KBM-7 (cell line): ENCODE data around the gene C11orf21.

Experiments
- DNase-seq: peaks from one replicate; pipeline ENCODE4 v3.0.0-alpha.2; 2015
- in situ Hi-C: fragments of 300-500 bp; cut with MboI; formaldehyde crosslinking; loops from 2 replicates; pipeline ENCODE4 v1.14.3; 2020; ENCODE audit warnings: low sequenced_read_pairs, low pct_unique_long_range_greater_than_20kb, mixed read lengths

C11orf21 gene

GRCh38 chr11:2276280-2277007 is 25.3 kb downstream of the C11orf21 start:
- DNase-seq: no peak
- in situ Hi-C loops: no loop called here

- no peak for DNase-seq
- in situ Hi-C loops: no loop called here
Measured at GRCh38 chr11:2275334-2276279, 26.1 kb downstream of the C11orf21 start.

- DNase-seq: no peak
- in situ Hi-C loops: no loop called here
Measured at GRCh38 chr11:2273771-2274170, 27.9 kb downstream of the C11orf21 start.

DNA sequence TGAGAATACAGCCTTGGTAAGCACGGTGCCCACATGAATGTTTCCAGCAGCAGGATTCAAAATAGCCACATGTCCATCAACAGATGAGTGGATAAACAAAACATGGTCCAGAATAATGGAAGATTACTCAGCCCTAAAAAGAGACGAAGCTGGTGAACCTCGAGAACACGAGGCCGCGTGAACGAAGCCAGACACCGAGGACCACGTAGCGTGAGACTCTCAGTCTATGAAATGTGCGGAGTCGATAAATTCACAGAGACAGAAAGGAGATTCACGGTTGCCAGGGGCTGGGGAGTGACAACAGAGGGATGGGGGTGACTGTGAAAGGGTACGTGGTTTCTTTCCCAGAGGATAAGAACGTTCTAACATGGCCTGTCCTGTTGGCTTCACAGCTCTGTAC is 28.4 kb downstream of the C11orf21 start:
- no peak for DNase-seq
- in situ Hi-C loops: no loop called here

DNA sequence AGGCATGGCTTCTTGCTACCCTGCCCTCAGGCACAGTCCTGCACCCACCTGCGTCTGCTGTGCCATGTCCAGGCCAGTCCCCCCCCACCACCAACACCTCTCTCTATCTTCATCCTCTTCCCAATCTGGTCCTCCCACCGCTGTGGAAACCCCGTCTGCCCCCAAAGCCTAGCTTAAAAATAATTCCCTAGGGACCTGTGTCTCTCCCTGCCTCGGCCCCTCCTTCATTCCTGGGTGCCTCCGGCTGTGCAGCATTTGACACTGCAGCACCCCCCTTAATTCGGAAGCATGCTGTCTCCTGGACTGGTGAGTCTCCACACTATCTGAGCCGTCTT is 28.8 kb downstream of the C11orf21 start:
- in situ Hi-C loops: no loop called here
- no peak for DNase-seq

- in situ Hi-C loops: no loop called here
Measured at GRCh38 chr11:2272228-2272945, 29.3 kb downstream of the C11orf21 start.

DNA sequence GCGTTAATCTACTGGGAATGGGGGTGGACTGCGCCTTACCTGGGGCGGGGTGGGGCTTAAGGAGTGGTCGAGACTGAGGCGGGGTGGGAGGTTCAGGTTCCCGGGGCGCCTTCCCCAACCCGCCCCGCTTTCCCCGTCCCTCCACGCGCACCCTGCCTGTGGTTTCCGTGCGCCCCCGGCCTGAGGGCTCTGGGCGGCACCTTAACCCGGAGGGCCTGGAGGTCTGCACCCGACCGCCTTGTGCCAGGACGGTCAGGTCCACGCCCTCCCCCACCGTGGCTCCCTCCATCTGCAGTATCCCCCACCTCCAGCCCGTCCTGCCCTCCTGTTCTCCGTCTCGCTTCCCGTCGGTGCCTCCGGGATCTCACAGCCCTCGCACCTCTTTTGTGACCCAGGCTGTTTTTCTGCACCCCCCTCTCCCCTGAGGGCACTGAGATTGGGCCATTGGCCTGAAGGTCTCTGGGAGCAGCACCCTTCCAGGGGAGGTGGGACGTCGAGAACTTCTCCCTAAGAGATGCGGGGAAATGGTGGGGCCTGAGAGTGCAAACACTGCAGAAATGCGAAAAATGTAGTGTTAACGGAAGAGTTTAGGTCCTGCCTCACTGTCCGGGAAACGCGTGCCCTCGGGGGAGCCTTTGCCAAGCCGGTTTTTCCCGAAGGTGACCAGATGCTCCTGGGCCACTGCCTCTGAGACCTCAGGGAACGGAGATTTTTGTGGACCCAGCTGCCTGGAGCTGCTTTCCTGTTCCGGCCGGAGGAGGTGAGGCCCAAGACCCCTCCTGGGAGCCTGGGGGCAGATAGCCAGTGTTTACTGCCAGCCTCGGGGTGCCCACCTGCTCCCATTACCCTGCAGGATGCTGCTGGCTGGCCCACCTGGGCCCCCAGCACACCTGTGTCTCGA is 30.1 kb downstream of the C11orf21 start:
- DNase-seq: no peak
- in situ Hi-C loops: no loop called here

More at GRCh38 chr11:2272228-2272945, 29.3 kb downstream of the C11orf21 start:
- DNase-seq: no peak

- in situ Hi-C loops: no loop called here
- DNase-seq: no peak
Measured at GRCh38 chr11:2271077-2271326, 30.7 kb downstream of the C11orf21 start.

DNA sequence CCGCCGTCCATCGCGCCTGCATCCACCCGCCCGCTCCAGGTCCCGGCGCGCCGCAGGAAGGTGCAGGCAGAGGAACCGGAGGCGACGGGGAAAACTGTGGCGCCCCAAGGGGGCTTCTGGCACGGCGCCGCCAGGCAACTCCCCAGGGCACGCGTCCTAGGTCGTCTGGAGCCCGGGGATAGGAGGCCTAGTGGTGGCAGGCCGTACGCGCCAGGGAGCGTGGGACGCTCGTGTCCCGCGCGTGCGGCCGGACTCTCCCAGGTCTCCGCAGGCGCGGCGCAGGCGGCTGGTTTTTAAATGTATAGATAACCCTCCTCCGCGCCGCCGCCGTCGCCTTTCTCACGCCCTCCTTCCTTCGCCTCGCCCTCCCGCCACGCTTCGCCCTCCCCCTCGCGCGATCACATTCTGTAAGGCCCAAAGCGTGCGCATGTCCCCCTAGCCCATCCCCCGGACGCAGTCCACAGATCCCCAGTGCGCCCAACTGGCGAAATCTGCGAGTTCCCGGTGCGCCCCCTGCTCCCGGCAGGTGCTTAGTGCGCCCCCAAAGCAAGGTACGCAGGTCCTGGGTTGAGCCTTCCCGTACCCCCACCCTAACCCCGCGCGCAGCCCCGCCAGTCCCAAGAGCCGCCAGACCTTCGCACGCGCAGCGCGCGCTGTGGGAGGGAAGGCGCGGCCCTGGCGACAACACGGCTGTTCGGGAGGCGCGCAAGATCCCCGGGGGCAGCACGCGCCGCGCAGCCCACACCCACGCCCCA is 31.2 kb downstream of the C11orf21 start, which contains the start of gene ASCL2:
ASCL2 (minus strand) TSS at position 267 of the 755 bp plus-strand sequence; CDS start at position 11, 256 bp downstream.
- no peak for DNase-seq
- in situ Hi-C loops: no loop called here

DNA sequence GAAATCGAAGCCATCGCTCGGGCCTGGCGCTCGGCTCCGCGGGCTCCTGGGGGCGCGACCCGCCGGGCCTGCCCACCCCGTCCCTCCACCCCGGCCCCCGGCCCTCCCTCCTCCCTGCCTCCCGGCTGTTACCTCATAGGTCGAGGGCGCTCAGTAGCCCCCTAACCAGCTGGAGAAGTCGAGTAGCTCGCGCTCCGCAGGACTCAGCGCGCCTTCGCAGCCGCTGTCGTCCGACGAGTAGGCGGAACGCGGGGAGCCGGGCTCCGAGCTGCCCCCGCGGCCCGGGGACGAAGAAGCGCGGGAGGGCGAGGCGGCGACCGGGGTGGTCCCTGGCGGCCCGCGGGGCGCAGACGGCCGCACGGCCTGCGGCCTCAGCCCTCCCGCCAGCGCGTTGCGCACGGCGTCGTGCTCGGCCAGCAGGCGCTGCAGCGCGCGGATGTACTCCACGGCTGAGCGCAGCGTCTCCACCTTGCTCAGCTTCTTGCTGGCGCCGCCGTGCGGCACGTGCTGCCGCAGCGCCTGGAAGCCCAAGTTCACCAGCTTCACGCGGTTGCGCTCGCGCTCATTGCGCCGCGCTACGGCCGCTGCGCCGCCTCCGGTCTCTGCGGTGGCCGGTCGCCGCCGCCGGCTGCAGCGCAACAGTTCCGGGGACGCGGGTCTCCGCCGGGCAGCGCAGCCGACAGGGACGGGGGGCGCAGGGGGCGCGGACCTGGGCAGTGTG is 32.0 kb downstream of the C11orf21 start:
- DNase-seq: peak; percentile 27

GRCh38 chr11:2268729-2269600 is 32.8 kb downstream of the C11orf21 start:
- in situ Hi-C loops: no loop called here
- peak; percentile 57 for DNase-seq

More for the DNA sequence above, 32.0 kb downstream of the C11orf21 start:
- in situ Hi-C loops: no loop called here

- no peak for DNase-seq
- in situ Hi-C loops: no loop called here
Measured at GRCh38 chr11:2267851-2268728, 33.6 kb downstream of the C11orf21 start.

DNA sequence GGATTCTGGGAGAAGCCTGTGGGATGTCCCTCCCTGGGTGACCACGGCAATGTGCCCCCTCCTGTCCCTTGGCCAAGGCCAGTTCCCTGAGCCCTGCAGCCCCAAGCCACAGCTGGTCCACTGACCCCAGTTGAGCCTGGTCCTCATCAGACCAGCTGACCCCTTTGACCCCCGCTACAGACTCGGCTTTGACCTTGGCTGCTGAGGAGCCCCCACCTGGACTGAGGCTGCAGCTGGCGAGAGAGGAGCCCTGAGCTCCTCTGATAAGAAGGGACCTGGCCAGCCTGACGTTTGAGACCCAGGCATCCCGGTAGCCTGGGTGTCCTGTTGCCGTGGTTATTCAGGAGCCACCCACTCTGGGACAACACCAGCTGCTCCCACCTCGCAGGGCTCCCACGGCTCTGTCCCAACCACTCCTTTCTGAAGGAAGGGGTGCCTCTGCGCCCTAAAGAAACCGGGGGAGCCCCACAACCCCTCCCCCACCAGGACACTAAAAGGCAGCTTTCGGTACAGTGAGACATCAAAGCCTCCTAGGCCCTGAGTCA is 34.3 kb downstream of the C11orf21 start:
- in situ Hi-C loops: no loop called here
- DNase-seq: no peak

GRCh38 chr11:2266586-2267305 is 35.0 kb downstream of the C11orf21 start:
- in situ Hi-C loops: no loop called here
- no peak for DNase-seq
